Neural cell (in vitro differentiated cells): ENCODE measurements around the gene PAPOLA. TPM values are rescaled to one million over a fixed set of nuclear protein-coding genes. Genes with fewer than 3 reads are reported as not detected.

Experiments used
- H2AFZ ChIP-seq: fragments of 200-600, 300-800 bp; sonication (generic), shearing (Covaris generic); 2 replicates; pipeline ENCODE4 v1.6.0; 2014; ENCODE audit warnings: low read depth, mild to moderate bottlenecking, antibody characterized with exemption, low read length, moderate library complexity
- H3F3A ChIP-seq: fragments of 200-600 bp; shearing (Covaris generic); 2 replicates; pipeline ENCODE4 v1.6.1; 2016; ENCODE audit warnings: mild to moderate bottlenecking, moderate library complexity, mixed read lengths, antibody characterized with exemption, low read length; ENCODE audit not compliant: insufficient read depth, poor library complexity, severe bottlenecking
- H3K27ac ChIP-seq: fragments of 200-600, 300-800 bp; sonication (generic), shearing (Covaris generic); 2 replicates; pipeline ENCODE4 v1.5.1; 2014; ENCODE audit warnings: mild to moderate bottlenecking, low read length, moderate library complexity
- H3K27me3 ChIP-seq: fragments of 300-800, 200-600 bp; sonication (generic), shearing (Covaris generic); 2 replicates; pipeline ENCODE4 v1.6.0; 2014; ENCODE audit warnings: mild to moderate bottlenecking, low read depth, low read length, moderate library complexity; ENCODE audit not compliant: insufficient read depth
- H3K36me3 ChIP-seq: fragments of 300-800, 200-600 bp; sonication (generic), shearing (Covaris generic); 2 replicates; pipeline ENCODE4 v1.5.1; 2014; ENCODE audit warnings: mild to moderate bottlenecking, antibody characterized with exemption, low read length, moderate library complexity; ENCODE audit not compliant: insufficient read depth
- H3K4me2 ChIP-seq: fragments of 300-800, 200-600 bp; sonication (generic), shearing (Covaris generic); 2 replicates; pipeline ENCODE4 v1.6.0; 2014; ENCODE audit warnings: mild to moderate bottlenecking, low read length
- H3K4me3 ChIP-seq: fragments of 300-800, 200-600 bp; sonication (generic), shearing (Covaris generic); 2 replicates; pipeline ENCODE4 v1.5.1; 2014; ENCODE audit warnings: mild to moderate bottlenecking, low read length, moderate library complexity
- H3K79me2 ChIP-seq: fragments of 200-600 bp; shearing (Covaris generic); replicated peaks from 2 replicates; pipeline ENCODE4 v1.6.0; 2014; ENCODE audit warnings: mild to moderate bottlenecking, low read length, moderate library complexity; ENCODE audit not compliant: insufficient read depth
- H3K9ac ChIP-seq: fragments of 300-800, 200-600 bp; sonication (generic), shearing (Covaris generic); 2 replicates; pipeline ENCODE4 v1.6.1; 2016; ENCODE audit warnings: mild to moderate bottlenecking, low read length, mixed read lengths
- H3K9me2 ChIP-seq: fragments of 200-600 bp; shearing (Covaris generic); 2 replicates; pipeline ENCODE4 v1.6.1; 2016; ENCODE audit warnings: mild to moderate bottlenecking, low read length, mixed read lengths; ENCODE audit not compliant: insufficient read depth
- H3K9me3 ChIP-seq: fragments of 200-600, 300-800 bp; sonication (generic), shearing (Covaris generic); 2 replicates; pipeline ENCODE4 v1.6.1; 2016; ENCODE audit warnings: mild to moderate bottlenecking, mixed run types, low read length, moderate library complexity, mixed read lengths
- H4K20me1 ChIP-seq: fragments of 200-600 bp; shearing (Covaris generic); 2 replicates; pipeline ENCODE4 v1.6.1; 2016; ENCODE audit warnings: mild to moderate bottlenecking, mixed run types; ENCODE audit not compliant: insufficient read depth
- CTCF ChIP-seq: fragments of 450-650 bp; IDR thresholded peaks from 2 replicates; pipeline ENCODE4 v1.5.1; 2014; ENCODE audit warnings: antibody characterized with exemption, mild to moderate bottlenecking, moderate library complexity; ENCODE audit not compliant: poor library complexity, severe bottlenecking
- EP300 ChIP-seq: fragments of 450-650 bp; conservative IDR thresholded peaks from 2 replicates; pipeline ENCODE4 v1.6.1; 2014; ENCODE audit warnings: antibody characterized with exemption, mild to moderate bottlenecking, moderate library complexity; ENCODE audit not compliant: poor library complexity, severe bottlenecking
- EZH2 ChIP-seq: fragments of 200-600, 300-800 bp; shearing (Covaris generic), sonication (generic); IDR thresholded peaks from 2 replicates; pipeline ENCODE4 v1.6.1; 2014; ENCODE audit warnings: antibody characterized with exemption, low read length, borderline replicate concordance, mild to moderate bottlenecking; ENCODE audit not compliant: insufficient read depth, poor library complexity, severe bottlenecking
- MXI1 ChIP-seq: fragments of 450-650 bp; conservative IDR thresholded peaks from 2 replicates; pipeline ENCODE4 v1.6.1; 2014; ENCODE audit warnings: antibody characterized with exemption, mild to moderate bottlenecking; ENCODE audit not compliant: poor library complexity, severe bottlenecking
- POLR2AphosphoS5 ChIP-seq: IDR thresholded peaks from 2 replicates; pipeline ENCODE4 v1.6.1; 2012
- RAD21 ChIP-seq: fragments of 450-650 bp; conservative IDR thresholded peaks from 2 replicates; pipeline ENCODE4 v1.6.1; 2014; ENCODE audit warnings: antibody characterized with exemption, mild to moderate bottlenecking, moderate library complexity
- REST ChIP-seq: IDR thresholded peaks from 2 replicates; pipeline ENCODE4 v1.6.1; 2012; ENCODE audit warnings: borderline replicate concordance
- SMC3 ChIP-seq: fragments of 450-650 bp; conservative IDR thresholded peaks from 2 replicates; pipeline ENCODE4 v1.6.1; 2014; ENCODE audit warnings: antibody characterized with exemption, mild to moderate bottlenecking, moderate library complexity; ENCODE audit not compliant: poor library complexity
- TAF1 ChIP-seq: IDR thresholded peaks from 2 replicates; pipeline ENCODE4 v1.6.1; 2012; ENCODE audit warnings: low read depth
- polyA plus RNA-seq: library from polyadenylated mRNA; depleted of rRNA; stranded (reverse); fragments of >200 nt; gene quantifications from 2 replicates; pipeline ENCODE4 v1.2.3, GENCODE V29; 2014

Gene PAPOLA
- polyA plus RNA-seq, 1 donor from 2014 or later: 150 TPM

GRCh38 chr14:96478119-96478518 is 24.1 kb upstream of the PAPOLA start:
- no peaks in the 10 kb centered on the region for H3K36me3 ChIP-seq
- H2AFZ ChIP-seq: no peak overlapping the region
- no peak overlapping the region for H3K27ac ChIP-seq
- no peaks in the 10 kb centered on the region for H3K9me2 ChIP-seq
- H3K4me2 ChIP-seq: no peak overlapping the region
- H3K27me3 ChIP-seq: no peaks in the 10 kb centered on the region
- H3K9me3 ChIP-seq: no peaks in the 10 kb centered on the region
- no peak for TF ChIP-seq MXI1
- TF ChIP-seq TAF1: no peak
- no peak for TF ChIP-seq EP300
- TF ChIP-seq CTCF: no peak
- TF ChIP-seq POLR2AphosphoS5: no peak
- TF ChIP-seq RAD21: no peak
- TF ChIP-seq REST: no peak
- TF ChIP-seq EZH2: no peak
- no peak for TF ChIP-seq SMC3
- H3K79me2 ChIP-seq: no peaks in the 10 kb centered on the region
- H4K20me1 ChIP-seq: no peaks in the 10 kb centered on the region
- no peaks in the 10 kb centered on the region for H3F3A ChIP-seq
- no peak overlapping the region for H3K9ac ChIP-seq
- H3K4me3 ChIP-seq: no peak overlapping the region

GRCh38 chr14:96479435-96480146 is 22.6 kb upstream of the PAPOLA start:
- H3K27ac ChIP-seq: no peak overlapping the region
- H3K9me2 ChIP-seq: no peaks in the 10 kb centered on the region
- H3K79me2 ChIP-seq: no peaks in the 10 kb centered on the region
- H3K36me3 ChIP-seq: no peaks in the 10 kb centered on the region
- no peak overlapping the region for H3K9ac ChIP-seq
- H3K27me3 ChIP-seq: no peaks in the 10 kb centered on the region
- H2AFZ ChIP-seq: no peak overlapping the region
- H3K4me3 ChIP-seq: no peak overlapping the region
- TF ChIP-seq SMC3 (no peak), EP300 (no peak), CTCF (no peak), TAF1 (no peak)
- no peaks in the 10 kb centered on the region for H3F3A ChIP-seq
- no peaks in the 10 kb centered on the region for H4K20me1 ChIP-seq
- no peaks in the 10 kb centered on the region for H3K9me3 ChIP-seq
- H3K4me2 ChIP-seq: no peak overlapping the region
